Measurements from ENCODE around the gene PDE8B. TPM values are rescaled to one million over a fixed set of nuclear protein-coding genes. Genes with fewer than 3 reads are reported as not detected.
A peak's percentile ranks its signal among the peaks of the same experiment; 100 is the strongest.

The PDE8B gene
- total RNA-seq, 4 donors from 2014 or later = 0.16 to 1.3 (median 0.71) TPM; not detected in 1

GRCh38 chr5:77267496-77267895 is 57.0 kb downstream of the PDE8B start:
- ATAC-seq (no peak), DNase-seq (no peak)
- Histone ChIP-seq H3K27me3 (no peaks in the 10 kb centered on the region), H3K36me3 (no peaks in the 10 kb centered on the region), H3K4me3 (no peak overlapping the region), H3K9me3 (no peaks in the 10 kb centered on the region), H3K4me1 (no peaks in the 10 kb centered on the region), H3K27ac (no peak overlapping the region)
- TF ChIP-seq CTCF (IDR thresholded peaks at IDR 0.05 in 4 of 5, conservative IDR thresholded peaks at IDR 0.05 in 1 of 5) (no peak), POLR2A (IDR thresholded peaks at IDR 0.05) (no peak)
- intact Hi-C loops (cut with DNase I; ENCODE audit: low total_unique reads) = no loop called here
- in situ Hi-C loops (cut with MboI; ENCODE audit: low sequenced_read_pairs in 4 of 4) = no loop called here

DNA sequence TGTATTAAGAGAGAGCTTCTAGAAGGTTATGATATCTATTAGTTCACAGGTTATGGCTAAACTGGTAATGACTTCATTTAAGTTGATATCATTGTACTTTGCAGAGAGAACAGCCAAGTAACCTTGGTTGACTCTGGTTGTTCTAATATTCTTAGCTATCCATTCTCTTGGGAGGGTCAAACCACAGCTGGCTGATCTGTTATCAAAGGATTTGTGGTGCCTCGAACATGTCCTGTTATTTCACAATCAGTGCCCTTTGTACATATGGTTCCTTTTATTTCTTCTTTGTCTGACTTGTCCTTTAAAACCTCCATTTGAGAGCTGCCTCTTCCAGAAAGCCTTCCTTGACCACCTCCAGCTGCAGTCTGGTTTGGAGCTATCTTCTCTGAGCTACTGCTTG is 61.7 kb downstream of the PDE8B start:
- no peak for DNase-seq
- ATAC-seq = no peak
- Histone ChIP-seq H3K27me3 (no peaks in the 10 kb centered on the region), H3K4me1 (no peaks in the 10 kb centered on the region), H3K36me3 (no peaks in the 10 kb centered on the region), H3K9me3 (no peaks in the 10 kb centered on the region), H3K4me3 (no peak overlapping the region), H3K27ac (no peak overlapping the region)
- TF ChIP-seq POLR2A (IDR thresholded peaks at IDR 0.05) (no peak), CTCF (IDR thresholded peaks at IDR 0.05 in 4 of 5, conservative IDR thresholded peaks at IDR 0.05 in 1 of 5) (no peak)
- in situ Hi-C loops (cut with MboI; ENCODE audit: low sequenced_read_pairs in 4 of 4) (no loop called here), intact Hi-C loops (cut with DNase I; ENCODE audit: low total_unique reads) (no loop called here)

DNA sequence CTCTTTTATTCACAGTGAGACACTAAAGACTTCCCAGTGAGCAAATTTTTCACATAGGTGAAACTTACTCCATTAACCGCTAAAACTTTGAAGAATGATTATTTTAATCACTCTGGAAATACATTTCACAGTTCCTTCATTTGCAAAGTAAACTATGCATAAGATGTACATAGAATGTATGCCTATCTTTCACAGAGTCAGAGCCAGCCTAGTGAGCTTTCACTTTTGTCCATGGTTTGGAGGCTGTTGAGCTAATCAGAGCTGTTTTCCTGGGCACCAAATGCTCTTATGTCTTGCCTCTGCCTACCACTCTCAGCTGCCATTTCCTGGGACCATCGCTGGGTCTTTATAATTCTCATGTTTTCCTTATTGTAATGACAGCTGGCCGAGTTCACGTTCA is 67.3 kb downstream of the PDE8B start:
- no peak for ATAC-seq
- no peaks in the 10 kb centered on the region for H3K4me1 ChIP-seq
- intact Hi-C loops (cut with DNase I; ENCODE audit: low total_unique reads) (no loop called here), in situ Hi-C loops (cut with MboI; ENCODE audit: low sequenced_read_pairs in 4 of 4) (no loop called here)
- no peaks in the 10 kb centered on the region for H3K27me3 ChIP-seq
- DNase-seq = no peak
- no peak overlapping the region for H3K27ac ChIP-seq
- H3K9me3 ChIP-seq = no peaks in the 10 kb centered on the region
- TF ChIP-seq CTCF (IDR thresholded peaks at IDR 0.05 in 4 of 5, conservative IDR thresholded peaks at IDR 0.05 in 1 of 5) (no peak), POLR2A (IDR thresholded peaks at IDR 0.05) (no peak)
- no peak overlapping the region for H3K4me3 ChIP-seq
- H3K36me3 ChIP-seq = no peaks in the 10 kb centered on the region

- ATAC-seq = no peak
- TF ChIP-seq CTCF (IDR thresholded peaks at IDR 0.05 in 4 of 5, conservative IDR thresholded peaks at IDR 0.05 in 1 of 5) = peak in 1 of 5 experiments; percentile 2
- no peak for TF ChIP-seq POLR2A (IDR thresholded peaks at IDR 0.05)
- Histone ChIP-seq H3K4me1 (no peaks in the 10 kb centered on the region), H3K4me3 (no peak overlapping the region), H3K9me3 (no peaks in the 10 kb centered on the region), H3K36me3 (no peaks in the 10 kb centered on the region), H3K27me3 (no peaks in the 10 kb centered on the region), H3K27ac (no peak overlapping the region)
- no peak for DNase-seq
- intact Hi-C loops (cut with DNase I; ENCODE audit: low total_unique reads) (no loop called here), in situ Hi-C loops (cut with MboI; ENCODE audit: low sequenced_read_pairs in 4 of 4) (no loop called here)
Observed at GRCh38 chr5:77280036-77280435, 69.6 kb downstream of the PDE8B start.

DNA sequence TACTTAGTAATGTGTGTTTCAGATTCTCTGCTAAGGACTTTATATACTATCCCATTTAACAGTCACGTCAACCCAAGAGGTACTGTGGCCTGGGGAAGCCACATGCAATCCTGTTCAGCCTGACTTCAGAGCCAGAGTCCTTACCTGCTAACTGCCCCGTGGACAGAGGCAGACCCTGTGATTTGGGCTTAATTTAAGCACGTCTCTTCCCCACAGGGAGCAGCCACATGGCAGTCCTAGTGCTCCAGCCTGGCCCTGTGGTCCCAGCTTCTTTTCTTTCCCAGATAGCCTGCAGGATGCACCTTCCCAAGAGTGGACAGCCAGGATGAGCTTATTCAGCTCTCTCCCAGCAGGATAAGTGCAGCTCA is 71.5 kb downstream of the PDE8B start:
- in situ Hi-C loops (cut with MboI; ENCODE audit: low sequenced_read_pairs in 4 of 4) (no loop called here), intact Hi-C loops (cut with DNase I; ENCODE audit: low total_unique reads) (no loop called here)
- Histone ChIP-seq H3K4me3 (no peak overlapping the region), H3K27me3 (no peaks in the 10 kb centered on the region), H3K4me1 (no peaks in the 10 kb centered on the region), H3K9me3 (no peaks in the 10 kb centered on the region), H3K27ac (no peak overlapping the region), H3K36me3 (no peaks in the 10 kb centered on the region)
- DNase-seq (no peak), ATAC-seq (no peak)
- TF ChIP-seq POLR2A (IDR thresholded peaks at IDR 0.05) = no peak
- no peak for TF ChIP-seq CTCF (IDR thresholded peaks at IDR 0.05 in 4 of 5, conservative IDR thresholded peaks at IDR 0.05 in 1 of 5)

All from gastrocnemius medialis (tissue), 4 donors.